Hematopoietic multipotent progenitor cell treated with erythropoietin and hydrocortisone succinate and interleukin-3 and kit ligand, for 4 days (in vitro differentiated cells): ENCODE data around the gene FAM120A.
"Not testable (repeated sequence)": the region's sequence is repeated elsewhere in the genome, so short reads cannot be mapped to it uniquely, and the experiment has no call there.

Source experiments
- DNase-seq: peaks from one replicate; pipeline ENCODE4 v3.0.0-alpha.2; 2015

The FAM120A gene

GRCh38 chr9:93475108-93475507 lies 23.6 kb downstream of the FAM120A start:
- DNase-seq, result no peak

- DNase-seq, result no peak
Observed at GRCh38 chr9:93475856-93476255, 24.4 kb downstream of the FAM120A start.

- DNase-seq, result no peak
Observed at GRCh38 chr9:93476924-93477323, 25.4 kb downstream of the FAM120A start.

GRCh38 chr9:93477397-93477796 lies 25.9 kb downstream of the FAM120A start:
- no peak for DNase-seq

- peak; percentile 15 for DNase-seq
Observed at GRCh38 chr9:93479726-93480125, 28.2 kb downstream of the FAM120A start.

- no peak for DNase-seq
Observed at GRCh38 chr9:93480262-93480661, 28.8 kb downstream of the FAM120A start.

GRCh38 chr9:93480728-93481324 lies 29.3 kb downstream of the FAM120A start:
- DNase-seq, result no peak

- DNase-seq, result no peak
Observed at GRCh38 chr9:93483497-93483896, 32.0 kb downstream of the FAM120A start.

- peak; percentile 30 for DNase-seq
Observed at GRCh38 chr9:93486268-93486667, 34.8 kb downstream of the FAM120A start.

- DNase-seq, result no peak
Observed at GRCh38 chr9:93488244-93488643, 36.8 kb downstream of the FAM120A start.

GRCh38 chr9:93491593-93492232 lies 40.2 kb downstream of the FAM120A start:
- DNase-seq, result no peak

GRCh38 chr9:93492327-93492726 lies 40.8 kb downstream of the FAM120A start:
- no peak for DNase-seq

- DNase-seq, result no peak
Observed at GRCh38 chr9:93493949-93494348, 42.5 kb downstream of the FAM120A start.

GRCh38 chr9:93496285-93496684 lies 44.8 kb downstream of the FAM120A start:
- DNase-seq, result no peak

GRCh38 chr9:93500571-93501298 lies 49.2 kb downstream of the FAM120A start:
- DNase-seq, result no peak

- DNase-seq, result no peak
Observed at GRCh38 chr9:93501406-93501805, 49.9 kb downstream of the FAM120A start.

GRCh38 chr9:93503381-93503780 lies 51.9 kb downstream of the FAM120A start:
- DNase-seq, result no peak

GRCh38 chr9:93505541-93506132 lies 54.2 kb downstream of the FAM120A start:
- peak; percentile 68 for DNase-seq

- no peak for DNase-seq
Observed at GRCh38 chr9:93507768-93508167, 56.3 kb downstream of the FAM120A start.

- DNase-seq, result no peak
Observed at GRCh38 chr9:93508207-93508606, 56.7 kb downstream of the FAM120A start.

GRCh38 chr9:93509084-93509483 lies 57.6 kb downstream of the FAM120A start:
- no peak for DNase-seq

- DNase-seq, result no peak
Observed at GRCh38 chr9:93510041-93510440, 58.6 kb downstream of the FAM120A start.

GRCh38 chr9:93511228-93511627 lies 59.7 kb downstream of the FAM120A start:
- DNase-seq, result not testable (repeated sequence)
